H1 (cell line): ENCODE measurements around the gene NEGR1. TPM values are rescaled to one million over a fixed set of nuclear protein-coding genes. Genes with fewer than 3 reads are reported as not detected.
A peak's percentile ranks its signal among the peaks of the same experiment; 100 is the strongest.

ENCODE experiments used
- CTCF ChIA-PET: fragments of 300-600 bp; sonication (Branson Sonifier 250); formaldehyde crosslinking; loops from one replicate; lab custom pipeline; 2021; ENCODE audit not compliant: partially characterized antibody; lab: Charles Lee
- POLR2A ChIA-PET: fragments of 300-600 bp; sonication (Branson Sonifier 250); formaldehyde crosslinking; loops from one replicate; lab custom pipeline; 2021; ENCODE audit warnings: inconsistent platforms; ENCODE audit not compliant: partially characterized antibody; lab: Charles Lee
- DNase-seq, 2 experiments: peaks; one replicate each; pipeline versions ENCODE4 v3.0.0 to v3.0.0-alpha.2; 2010 to 2022; ENCODE audit warnings: low spot score in 2 of 2, low read depth in 1 of 2, mixed read lengths in 1 of 2
- FAIRE-seq: peaks from 2 replicates; lab custom pipeline; 2011; peaks lifted over from hg19 to GRCh38; lab: Jason Lieb, UNC
- H2AFZ ChIP-seq: 2 replicates; pipeline ENCODE4 v1.8.1; 2012; ENCODE audit warnings: low read length, inconsistent platforms
- H2AK5ac ChIP-seq: 2 replicates; pipeline ENCODE4 v1.6.1; 2013; ENCODE audit warnings: low read depth, low read length
- H2BK120ac ChIP-seq: replicated peaks from 2 replicates; pipeline ENCODE3; 2013; ENCODE audit warnings: low read depth, low read length, inconsistent platforms
- H2BK12ac ChIP-seq: 2 replicates; pipeline ENCODE4 v1.6.1; 2013; ENCODE audit warnings: low read depth, low read length
- H2BK15ac ChIP-seq: 2 replicates; pipeline ENCODE4 v1.6.1; 2013; ENCODE audit warnings: low read length
- H2BK20ac ChIP-seq: 2 replicates; pipeline ENCODE4 v1.6.1; 2013; ENCODE audit warnings: low read length
- H2BK5ac ChIP-seq: 2 replicates; pipeline ENCODE4 v1.6.1; 2013; ENCODE audit warnings: low read depth, low read length
- H3K14ac ChIP-seq: 2 replicates; pipeline ENCODE4 v1.6.1; 2013; ENCODE audit warnings: inconsistent platforms; ENCODE audit not compliant: insufficient read length
- H3K18ac ChIP-seq: 2 replicates; pipeline ENCODE4 v1.6.1; 2013; ENCODE audit warnings: low read length; ENCODE audit errors: extremely low read depth
- H3K23ac ChIP-seq: 2 replicates; pipeline ENCODE4 v1.6.1; 2013; ENCODE audit warnings: inconsistent platforms; ENCODE audit not compliant: insufficient read length
- H3K23me2 ChIP-seq: 2 replicates; pipeline ENCODE4 v1.6.1; 2013; ENCODE audit warnings: low read depth, low read length
- H3K27ac ChIP-seq: 2 replicates; pipeline ENCODE4 v1.6.1; 2011; ENCODE audit warnings: low read depth, low read length, inconsistent platforms
- H3K27me3 ChIP-seq, 4 experiments: replicated peaks in 1 of 4; 1 replicate in 1 of 4; 2 replicates in 3 of 4; pipeline versions ENCODE4 v1.6.1 to v1.8.1; 2011 to 2013; ENCODE audit warnings: low read length in 3 of 4, mild to moderate bottlenecking in 3 of 4, inconsistent platforms in 2 of 4, mixed read lengths in 2 of 4, moderate library complexity in 1 of 4; ENCODE audit not compliant: control insufficient read depth in 3 of 4, insufficient read depth in 3 of 4; ENCODE audit errors: extremely low read depth in 1 of 4
- H3K36me3 ChIP-seq, 4 experiments: 2 replicates each; pipeline versions ENCODE4 v1.6.1 to v1.8.1; 2011 to 2013; ENCODE audit warnings: mild to moderate bottlenecking in 4 of 4, low read length in 3 of 4, moderate library complexity in 2 of 4, control low read depth in 1 of 4, inconsistent platforms in 1 of 4; ENCODE audit not compliant: insufficient read depth in 4 of 4, control insufficient read depth in 2 of 4
- H3K4ac ChIP-seq: replicated peaks from 2 replicates; pipeline ENCODE3; 2013; ENCODE audit warnings: low read length, low read depth, mixed read lengths, inconsistent platforms; ENCODE audit not compliant: insufficient read length
- H3K4me1 ChIP-seq, 4 experiments: replicated peaks in 1 of 4; 1 replicate in 1 of 4; 2 replicates in 3 of 4; pipeline versions ENCODE4 v1.6.1 to v1.8.1; 2011 to 2013; ENCODE audit warnings: low read length in 3 of 4, inconsistent platforms in 2 of 4, mixed read lengths in 1 of 4; ENCODE audit not compliant: insufficient read depth in 4 of 4, control insufficient read depth in 3 of 4
- H3K4me2 ChIP-seq, 2 experiments: 2 replicates each; pipeline versions ENCODE4 v1.6.1 to v1.8.1; 2011 to 2013; ENCODE audit warnings: low read depth in 2 of 2, low read length in 2 of 2, control low read depth in 1 of 2, inconsistent platforms in 1 of 2, mild to moderate bottlenecking in 1 of 2; ENCODE audit not compliant: insufficient read depth in 1 of 2
- H3K4me3 ChIP-seq, 4 experiments: fragments of 200-600, 300-600 bp in 1 of 4; sonication (generic), shearing (Covaris generic), sonication (Bioruptor Twin) in 1 of 4; 2 replicates each; pipeline versions ENCODE4 v1.5.1 to v1.8.1; 2011 to 2016; ENCODE audit warnings: low read length in 4 of 4, low read depth in 3 of 4, control low read depth in 2 of 4, inconsistent platforms in 2 of 4, mild to moderate bottlenecking in 2 of 4, mixed read lengths in 1 of 4, moderate library complexity in 1 of 4; ENCODE audit not compliant: insufficient read depth in 2 of 4; ENCODE audit errors: extremely low read depth in 1 of 4
- H3K56ac ChIP-seq: replicated peaks from 2 replicates; pipeline ENCODE3; 2013; ENCODE audit warnings: low read depth, mild to moderate bottlenecking, mixed read lengths, low read length, inconsistent platforms; ENCODE audit not compliant: insufficient read length
- H3K79me1 ChIP-seq: 2 replicates; pipeline ENCODE4 v1.6.1; 2013; ENCODE audit warnings: low read depth, low read length, control low read depth
- H3K79me2 ChIP-seq, 2 experiments: 2 replicates each; pipeline versions ENCODE4 v1.6.1 to v1.8.1; 2012 to 2013; ENCODE audit warnings: low read length in 2 of 2, mild to moderate bottlenecking in 2 of 2, inconsistent platforms in 1 of 2; ENCODE audit not compliant: insufficient read depth in 2 of 2, control insufficient read depth in 1 of 2
- H3K9ac ChIP-seq, 4 experiments: replicated peaks in 1 of 4; 1 replicate in 1 of 4; 2 replicates in 3 of 4; pipeline versions ENCODE4 v1.6.1 to v1.8.1; 2011 to 2013; ENCODE audit warnings: low read depth in 3 of 4, low read length in 3 of 4, control low read depth in 2 of 4, mild to moderate bottlenecking in 2 of 4, moderate library complexity in 2 of 4, inconsistent platforms in 1 of 4; ENCODE audit errors: extremely low read depth in 1 of 4
- H3K9me3 ChIP-seq, 2 experiments: 2 replicates each; pipeline versions ENCODE4 v1.6.1 to v1.8.1; 2012 to 2013; ENCODE audit warnings: mild to moderate bottlenecking in 2 of 2, moderate library complexity in 2 of 2, control low read depth in 1 of 2, inconsistent platforms in 1 of 2, low read depth in 1 of 2, low read length in 1 of 2, mixed read lengths in 1 of 2; ENCODE audit not compliant: insufficient read depth in 2 of 2
- H4K20me1 ChIP-seq, 2 experiments: replicated peaks in 1 of 2; 2 replicates each; pipeline versions ENCODE3 to v1.8.1; 2011 to 2013; ENCODE audit warnings: inconsistent platforms in 2 of 2, low read length in 2 of 2, mild to moderate bottlenecking in 1 of 2; ENCODE audit not compliant: insufficient read depth in 2 of 2, control insufficient read depth in 1 of 2
- H4K5ac ChIP-seq: 2 replicates; pipeline ENCODE4 v1.6.1; 2013; ENCODE audit warnings: low read length, low read depth, mixed read lengths, inconsistent platforms; ENCODE audit not compliant: insufficient read length
- H4K8ac ChIP-seq: 2 replicates; pipeline ENCODE4 v1.8.0; 2013; ENCODE audit warnings: mild to moderate bottlenecking, moderate library complexity, low read length, inconsistent platforms; ENCODE audit not compliant: insufficient read depth; ENCODE audit errors: extremely low read depth
- H4K91ac ChIP-seq: replicated peaks from 2 replicates; pipeline ENCODE3; 2013; ENCODE audit warnings: low read length, mixed read lengths, inconsistent platforms; ENCODE audit not compliant: insufficient read length
- CEBPB ChIP-seq: IDR thresholded peaks from 2 replicates; pipeline ENCODE4 v1.6.1; 2012; ENCODE audit warnings: low read depth, low read length
- EP300 ChIP-seq, 2 experiments: IDR thresholded peaks; 1 replicate in 1 of 2; 2 replicates in 1 of 2; pipeline ENCODE4 v1.6.1; 2011 to 2012; ENCODE audit warnings: low read depth in 2 of 2, low read length in 2 of 2, mild to moderate bottlenecking in 2 of 2, borderline replicate concordance in 1 of 2, inconsistent platforms in 1 of 2, moderate library complexity in 1 of 2
- SIRT6 ChIP-seq: IDR thresholded peaks from one replicate; pipeline ENCODE4 v1.7.1; 2012; ENCODE audit warnings: low read length, inconsistent platforms
- TBP ChIP-seq: IDR thresholded peaks from 2 replicates; pipeline ENCODE4 v1.6.1; 2011; ENCODE audit warnings: low read depth, low read length, improper control_type of control experiment
- WGBS, 2 experiments: shearing (Covaris generic) in 1 of 2; methylation state at CpG; one replicate each; pipeline versions ENCODE4 v1.1.6 to v1.1.7; 2013 to 2015; ENCODE audit warnings: low lambda C conversion rate in 2 of 2, mixed read lengths in 2 of 2, inconsistent platforms in 1 of 2, low coverage in 1 of 2, missing lambda C conversion rate in 1 of 2; ENCODE audit not compliant: insufficient replicate concordance in 2 of 2, insufficient coverage in 1 of 2, insufficient read length in 1 of 2; ENCODE audit errors: extremely low coverage in 1 of 2, missing lambda C conversion rate in 1 of 2; 5-methylcytosine and 5-hydroxymethylcytosine counted together
- polyA plus RNA-seq, 7 experiments: library from polyadenylated mRNA; depleted of rRNA in 3 of 7; stranded (reverse) in 5 of 7; unstranded in 2 of 7; fragments of >200 nt in 5 of 7; fragments of 200-250 nt in 2 of 7; gene quantifications; 1 replicate in 5 of 7; 2 replicates in 1 of 7; 4 replicates in 1 of 7; pipeline versions ENCODE4 v1.2.1 to v1.2.3, GENCODE V29; 2011 to 2013; ENCODE audit warnings: missing spikeins in 2 of 7, mixed read lengths in 2 of 7
- total RNA-seq: library from RNA; stranded (reverse); fragmentation: NEBNext Ultra II Directional; extraction: Animal tissue kit (Norgen Biotek cat#: 25700); gene quantifications from 2 replicates; pipeline ENCODE4 v1.2.1, GENCODE V29; 2021

Gene NEGR1
- total and polyA plus RNA-seq, 2 of the 8 experiments (the other 6 are each of a cell fraction or from before 2014, with no cell fraction given), result 0.71 to 1.3 TPM

DNA sequence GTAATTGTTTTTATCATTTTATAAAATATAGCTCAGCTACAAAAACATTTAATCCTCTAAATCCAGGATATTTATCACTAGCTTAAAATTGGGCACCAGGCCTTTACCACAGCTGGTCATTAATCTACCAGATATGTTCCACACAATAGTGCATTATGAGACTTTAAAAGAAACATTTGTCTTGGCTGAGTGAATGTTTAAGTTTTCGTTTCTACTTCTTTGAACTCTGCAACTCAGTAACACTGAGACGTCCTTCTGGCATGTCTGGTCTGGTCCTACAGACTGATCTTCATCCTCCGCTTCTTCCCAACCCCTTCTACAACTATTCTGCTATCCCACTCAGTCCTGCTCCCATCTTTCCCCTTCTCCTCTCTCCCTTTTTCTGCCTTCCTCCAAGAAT lies 296.2 kb downstream of the NEGR1 start:
- no peaks in the 10 kb centered on the region for H3K36me3 ChIP-seq
- H2BK120ac ChIP-seq, result no peak overlapping the region
- H2BK20ac ChIP-seq, result no peak overlapping the region; the same call in 1 of the 2 replicates
- no peak overlapping the region for H4K5ac ChIP-seq
- no peaks in the 10 kb centered on the region for H3K23me2 ChIP-seq
- no peak overlapping the region for H3K27ac ChIP-seq
- no peak overlapping the region for H2BK12ac ChIP-seq
- no peak for FAIRE-seq
- DNase-seq, result no peak
- H2BK15ac ChIP-seq, result 0 out of 2 replicates have a peak overlapping the region, but pooled peaks have one; percentile 66
- H3K4me2 ChIP-seq, result no peak overlapping the region
- no peak overlapping the region for H3K56ac ChIP-seq
- H3K9ac ChIP-seq, result no peak overlapping the region
- no peak overlapping the region for H3K18ac ChIP-seq
- no peak overlapping the region for H4K8ac ChIP-seq
- H3K4ac ChIP-seq, result no peak overlapping the region
- POLR2A ChIA-PET, result no interaction called here
- CTCF ChIA-PET, result no interaction called here
- 79% methylated on average over 3 of the region's 3 CpGs; no CpG with 5 or more reads in 1 of the 2 experiments for WGBS, 2 experiments
- no peak overlapping the region for H2AK5ac ChIP-seq
- no peaks in the 10 kb centered on the region for H3K79me1 ChIP-seq
- no peaks in the 10 kb centered on the region for H3K27me3 ChIP-seq
- no peak overlapping the region for H3K4me3 ChIP-seq
- H3K79me2 ChIP-seq, result no peaks in the 10 kb centered on the region
- no peak overlapping the region for H3K23ac ChIP-seq
- H4K20me1 ChIP-seq, result no peaks in the 10 kb centered on the region
- no peak overlapping the region for H2BK5ac ChIP-seq
- H2AFZ ChIP-seq, result no peak overlapping the region
- no peak overlapping the region for H4K91ac ChIP-seq
- no peak overlapping the region for H3K14ac ChIP-seq
- no peaks in the 10 kb centered on the region for H3K4me1 ChIP-seq
- H3K9me3 ChIP-seq, result no peaks in the 10 kb centered on the region
- TF ChIP-seq CEBPB, result no peak
- TF ChIP-seq TBP, result no peak
- no peak for TF ChIP-seq SIRT6
- TF ChIP-seq EP300 (IDR thresholded peaks at IDR 0.05; ENCODE audit: borderline replicate concordance in 1 of 2, low read depth in 2 of 2, low read length in 2 of 2), result no peak
